ENCODE measurements around the gene DNAH2. TPM values are rescaled to one million over a fixed set of nuclear protein-coding genes. Genes with fewer than 3 reads are reported as not detected.
A peak's percentile ranks its signal among the peaks of the same experiment; 100 is the strongest.

The DNAH2 gene
- total and polyA plus RNA-seq, 9 of the 15 experiments (the other 6 are each of a cell fraction or from before 2014, with no cell fraction given) = 0.03 TPM; not detected in 8

DNA sequence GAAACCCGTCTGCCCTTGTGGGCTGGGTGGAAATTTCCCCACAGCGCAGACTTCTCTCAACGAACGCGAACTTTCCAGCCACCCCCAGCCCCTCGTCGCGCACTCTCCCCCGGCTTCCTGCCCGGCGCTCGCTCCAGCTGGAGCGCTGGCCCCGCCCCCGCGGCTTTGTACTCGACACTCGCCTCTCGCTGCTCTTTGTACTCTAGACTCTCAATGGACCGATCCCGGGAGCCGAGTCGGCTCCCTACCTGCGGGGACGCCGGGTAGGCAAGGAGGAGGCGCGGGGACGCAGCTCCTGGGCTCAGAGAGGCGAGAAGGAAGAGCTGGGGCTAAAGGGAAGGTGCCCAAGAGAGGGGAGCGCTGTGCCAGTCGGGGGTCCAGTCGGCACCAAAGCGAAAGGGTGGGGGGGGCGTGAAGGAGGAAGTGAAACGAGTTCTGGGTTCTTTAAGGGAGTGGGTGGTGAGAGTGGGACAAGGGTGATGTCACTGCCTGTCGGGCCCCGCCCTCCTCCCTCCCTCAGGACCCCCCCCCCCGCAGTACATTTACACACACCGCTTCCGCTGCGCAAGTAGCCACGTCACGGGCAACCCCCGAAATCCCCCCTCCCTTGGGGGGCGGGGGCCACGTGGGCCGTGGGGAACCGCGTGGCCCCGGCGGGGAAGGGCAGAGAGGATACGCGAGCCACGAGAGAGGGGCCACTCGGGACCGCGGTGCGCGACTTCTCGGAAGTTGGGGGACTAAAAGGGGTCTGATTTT, 126.2 kb downstream of the DNAH2 start (continued):
- TF ChIP-seq, protein P1, sequence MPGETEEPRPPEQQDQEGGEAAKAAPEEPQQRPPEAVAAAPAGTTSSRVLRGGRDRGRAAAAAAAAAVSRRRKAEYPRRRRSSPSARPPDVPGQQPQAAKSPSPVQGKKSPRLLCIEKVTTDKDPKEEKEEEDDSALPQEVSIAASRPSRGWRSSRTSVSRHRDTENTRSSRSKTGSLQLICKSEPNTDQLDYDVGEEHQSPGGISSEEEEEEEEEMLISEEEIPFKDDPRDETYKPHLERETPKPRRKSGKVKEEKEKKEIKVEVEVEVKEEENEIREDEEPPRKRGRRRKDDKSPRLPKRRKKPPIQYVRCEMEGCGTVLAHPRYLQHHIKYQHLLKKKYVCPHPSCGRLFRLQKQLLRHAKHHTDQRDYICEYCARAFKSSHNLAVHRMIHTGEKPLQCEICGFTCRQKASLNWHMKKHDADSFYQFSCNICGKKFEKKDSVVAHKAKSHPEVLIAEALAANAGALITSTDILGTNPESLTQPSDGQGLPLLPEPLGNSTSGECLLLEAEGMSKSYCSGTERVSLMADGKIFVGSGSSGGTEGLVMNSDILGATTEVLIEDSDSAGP (CRISPR knock-in tag; IDR thresholded peaks at IDR 0.05) = peak; percentile 83
- peak; percentile 10 for TF ChIP-seq SMAD1 (IDR thresholded peaks at IDR 0.05; ENCODE audit: low read depth, low read length, partially characterized antibody)
- TF ChIP-seq, protein P2, sequence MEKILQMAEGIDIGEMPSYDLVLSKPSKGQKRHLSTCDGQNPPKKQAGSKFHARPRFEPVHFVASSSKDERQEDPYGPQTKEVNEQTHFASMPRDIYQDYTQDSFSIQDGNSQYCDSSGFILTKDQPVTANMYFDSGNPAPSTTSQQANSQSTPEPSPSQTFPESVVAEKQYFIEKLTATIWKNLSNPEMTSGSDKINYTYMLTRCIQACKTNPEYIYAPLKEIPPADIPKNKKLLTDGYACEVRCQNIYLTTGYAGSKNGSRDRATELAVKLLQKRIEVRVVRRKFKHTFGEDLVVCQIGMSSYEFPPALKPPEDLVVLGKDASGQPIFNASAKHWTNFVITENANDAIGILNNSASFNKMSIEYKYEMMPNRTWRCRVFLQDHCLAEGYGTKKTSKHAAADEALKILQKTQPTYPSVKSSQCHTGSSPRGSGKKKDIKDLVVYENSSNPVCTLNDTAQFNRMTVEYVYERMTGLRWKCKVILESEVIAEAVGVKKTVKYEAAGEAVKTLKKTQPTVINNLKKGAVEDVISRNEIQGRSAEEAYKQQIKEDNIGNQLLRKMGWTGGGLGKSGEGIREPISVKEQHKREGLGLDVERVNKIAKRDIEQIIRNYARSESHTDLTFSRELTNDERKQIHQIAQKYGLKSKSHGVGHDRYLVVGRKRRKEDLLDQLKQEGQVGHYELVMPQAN (IDR thresholded peaks at IDR 0.05; ENCODE audit: borderline replicate concordance) = peak; percentile 85
- TF ChIP-seq EGR1 (conservative IDR thresholded peaks at IDR 0.05) = peak; percentile 61
- TF ChIP-seq ZBTB7A (IDR thresholded peaks at IDR 0.05; ENCODE audit: borderline replicate concordance, control insufficient read depth, low read depth, low read length) = peak; percentile 67
- TF ChIP-seq, protein P3, sequence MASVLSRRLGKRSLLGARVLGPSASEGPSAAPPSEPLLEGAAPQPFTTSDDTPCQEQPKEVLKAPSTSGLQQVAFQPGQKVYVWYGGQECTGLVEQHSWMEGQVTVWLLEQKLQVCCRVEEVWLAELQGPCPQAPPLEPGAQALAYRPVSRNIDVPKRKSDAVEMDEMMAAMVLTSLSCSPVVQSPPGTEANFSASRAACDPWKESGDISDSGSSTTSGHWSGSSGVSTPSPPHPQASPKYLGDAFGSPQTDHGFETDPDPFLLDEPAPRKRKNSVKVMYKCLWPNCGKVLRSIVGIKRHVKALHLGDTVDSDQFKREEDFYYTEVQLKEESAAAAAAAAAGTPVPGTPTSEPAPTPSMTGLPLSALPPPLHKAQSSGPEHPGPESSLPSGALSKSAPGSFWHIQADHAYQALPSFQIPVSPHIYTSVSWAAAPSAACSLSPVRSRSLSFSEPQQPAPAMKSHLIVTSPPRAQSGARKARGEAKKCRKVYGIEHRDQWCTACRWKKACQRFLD (CRISPR knock-in tag; IDR thresholded peaks at IDR 0.05) = no peak
- TF ChIP-seq SPI1 (IDR thresholded peaks at IDR 0.05; ENCODE audit: borderline replicate concordance, low read depth, low read length) = peak; percentile 56
- peak; percentile 12 to 29; a peak in 2 of 4 replicates for TF ChIP-seq ETV6 (IDR thresholded peaks at IDR 0.05; ENCODE audit: borderline replicate concordance in 1 of 2, low read depth in 2 of 2, low read length in 1 of 2)
- TF ChIP-seq ETV6 (CRISPR knock-in tag; IDR thresholded peaks at IDR 0.05; ENCODE audit: borderline replicate concordance) = no peak
- 0 out of 2 replicates have a peak, but pooled peaks have one; percentile 11 for TF ChIP-seq CXXC5 (CRISPR knock-in tag; IDR thresholded peaks at IDR 0.05)
- no peak for TF ChIP-seq HDAC2 (IDR thresholded peaks at IDR 0.05)
- TF ChIP-seq ELF2 (CRISPR knock-in tag; IDR thresholded peaks at IDR 0.05) = no peak
- TF ChIP-seq SIN3A (IDR thresholded peaks at IDR 0.05; ENCODE audit: borderline replicate concordance in 2 of 2, control insufficient read depth in 1 of 2, low read depth in 2 of 2, low read length in 2 of 2) = peak; percentile 75 to 84; a peak in 2 of 4 replicates
- no peak for TF ChIP-seq ZNF384 (IDR thresholded peaks at IDR 0.05; ENCODE audit: low read depth, low read length)
- TF ChIP-seq ZNF140 (CRISPR knock-in tag; IDR thresholded peaks at IDR 0.05) = no peak
- no peak for TF ChIP-seq CBX1 (IDR thresholded peaks at IDR 0.05; ENCODE audit: low read depth)
- TF ChIP-seq LARP7 (IDR thresholded peaks at IDR 0.05) = no peak
- peak; percentile 92 for TF ChIP-seq SAFB (IDR thresholded peaks at IDR 0.05; ENCODE audit: borderline replicate concordance, low read depth, low read length)
- TF ChIP-seq, protein P4, sequence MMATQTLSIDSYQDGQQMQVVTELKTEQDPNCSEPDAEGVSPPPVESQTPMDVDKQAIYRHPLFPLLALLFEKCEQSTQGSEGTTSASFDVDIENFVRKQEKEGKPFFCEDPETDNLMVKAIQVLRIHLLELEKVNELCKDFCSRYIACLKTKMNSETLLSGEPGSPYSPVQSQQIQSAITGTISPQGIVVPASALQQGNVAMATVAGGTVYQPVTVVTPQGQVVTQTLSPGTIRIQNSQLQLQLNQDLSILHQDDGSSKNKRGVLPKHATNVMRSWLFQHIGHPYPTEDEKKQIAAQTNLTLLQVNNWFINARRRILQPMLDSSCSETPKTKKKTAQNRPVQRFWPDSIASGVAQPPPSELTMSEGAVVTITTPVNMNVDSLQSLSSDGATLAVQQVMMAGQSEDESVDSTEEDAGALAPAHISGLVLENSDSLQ (IDR thresholded peaks at IDR 0.05) = 0 out of 2 replicates have a peak, but pooled peaks have one; percentile 6
- peak in 1 of 3 experiments; percentile 8 for TF ChIP-seq YY1 (IDR thresholded peaks at IDR 0.05; ENCODE audit: borderline replicate concordance in 1 of 3, control insufficient read depth in 1 of 3, extremely low read depth in 1 of 3, insufficient read depth in 3 of 3, insufficient read length in 1 of 3, insufficient replicate concordance in 2 of 3, low read depth in 1 of 3, low read length in 2 of 3)

Data from K562 (cell line).